G401 (cell line): Measurements from ENCODE around the gene SERPINB6. TPM values are rescaled to one million over a fixed set of nuclear protein-coding genes. Genes with fewer than 3 reads are reported as not detected.
"Not testable (repeated sequence)": the region's sequence is repeated elsewhere in the genome, so short reads cannot be mapped to it uniquely, and the experiment has no call there.

Experiments
- DNase-seq: peaks from one replicate; pipeline ENCODE4 v3.0.0-alpha.2; 2015; ENCODE audit warnings: low spot score
- in situ Hi-C: cut with HindIII; loops from 2 replicates; pipeline ENCODE4 v1.10.0; 2016; ENCODE audit warnings: low sequenced_read_pairs, mixed read lengths
- total RNA-seq: library from RNA; depleted of rRNA; stranded (reverse); fragments of >200 nt; shearing (Covaris generic); gene quantifications from 2 replicates; pipeline ENCODE4 v1.2.3, GENCODE V29; 2014

SERPINB6 gene
- total RNA-seq, 1 experiment from 2014 or later, result 147 TPM

- no peak for DNase-seq
- in situ Hi-C loops, result no loop called here
Observed at GRCh38 chr6:2943564-2943955, 27.8 kb downstream of the SERPINB6 start.

DNA sequence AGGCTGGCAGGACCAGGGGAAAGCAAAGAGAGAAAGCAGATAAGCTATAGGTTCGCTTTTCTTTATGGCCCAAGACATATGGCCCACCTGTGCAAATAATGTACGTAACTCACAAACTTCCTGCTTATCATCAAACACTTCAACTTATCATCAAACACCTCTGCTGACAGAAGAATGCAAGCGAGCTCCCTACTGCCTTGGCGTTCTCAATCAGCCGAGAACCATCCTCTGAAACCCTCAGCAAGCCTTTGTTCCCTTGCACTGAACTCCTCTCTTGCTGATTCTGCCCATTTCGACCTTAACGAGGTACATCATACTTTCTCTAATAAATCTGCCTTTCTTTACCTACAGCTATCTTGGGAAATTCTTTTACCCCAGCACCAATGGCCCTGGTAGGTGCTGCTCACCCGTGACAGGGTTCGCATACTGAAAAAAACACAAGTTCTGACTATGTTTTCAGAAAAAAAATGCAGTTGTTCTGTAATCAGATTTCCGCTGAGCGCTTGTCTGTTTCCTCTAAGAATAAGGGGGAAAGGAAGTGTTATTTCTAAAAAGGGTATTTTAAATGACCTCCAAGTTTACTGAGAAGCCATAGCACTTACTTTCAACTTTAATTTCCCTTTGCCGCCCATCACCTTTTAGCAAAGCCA lies 28.3 kb downstream of the SERPINB6 start:
- in situ Hi-C loops, result no loop called here
- DNase-seq, result no peak

DNA sequence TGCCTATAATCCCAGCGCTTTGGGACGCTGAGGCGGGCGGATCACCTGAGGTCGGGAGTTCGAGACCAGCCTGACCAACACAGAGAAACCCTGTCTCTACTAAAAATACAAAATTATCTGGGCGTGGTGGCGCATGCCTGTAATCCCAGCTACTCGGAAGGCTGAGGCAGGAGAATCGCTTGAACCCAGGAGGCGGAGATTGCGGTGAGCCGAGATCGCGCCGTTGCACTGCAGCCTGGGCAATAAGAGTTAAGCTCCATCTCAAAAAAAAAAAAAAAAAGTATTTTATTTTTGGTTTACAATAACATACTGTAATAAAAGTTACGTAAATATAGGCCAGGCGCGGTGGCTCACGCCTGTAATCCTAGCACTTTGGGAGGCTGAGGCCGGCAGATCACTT lies 29.3 kb downstream of the SERPINB6 start:
- in situ Hi-C loops, DNase-seq: not testable (repeated sequence)

- in situ Hi-C loops, result no loop called here
- no peak for DNase-seq
Observed at GRCh38 chr6:2940851-2941250, 30.5 kb downstream of the SERPINB6 start.

DNA sequence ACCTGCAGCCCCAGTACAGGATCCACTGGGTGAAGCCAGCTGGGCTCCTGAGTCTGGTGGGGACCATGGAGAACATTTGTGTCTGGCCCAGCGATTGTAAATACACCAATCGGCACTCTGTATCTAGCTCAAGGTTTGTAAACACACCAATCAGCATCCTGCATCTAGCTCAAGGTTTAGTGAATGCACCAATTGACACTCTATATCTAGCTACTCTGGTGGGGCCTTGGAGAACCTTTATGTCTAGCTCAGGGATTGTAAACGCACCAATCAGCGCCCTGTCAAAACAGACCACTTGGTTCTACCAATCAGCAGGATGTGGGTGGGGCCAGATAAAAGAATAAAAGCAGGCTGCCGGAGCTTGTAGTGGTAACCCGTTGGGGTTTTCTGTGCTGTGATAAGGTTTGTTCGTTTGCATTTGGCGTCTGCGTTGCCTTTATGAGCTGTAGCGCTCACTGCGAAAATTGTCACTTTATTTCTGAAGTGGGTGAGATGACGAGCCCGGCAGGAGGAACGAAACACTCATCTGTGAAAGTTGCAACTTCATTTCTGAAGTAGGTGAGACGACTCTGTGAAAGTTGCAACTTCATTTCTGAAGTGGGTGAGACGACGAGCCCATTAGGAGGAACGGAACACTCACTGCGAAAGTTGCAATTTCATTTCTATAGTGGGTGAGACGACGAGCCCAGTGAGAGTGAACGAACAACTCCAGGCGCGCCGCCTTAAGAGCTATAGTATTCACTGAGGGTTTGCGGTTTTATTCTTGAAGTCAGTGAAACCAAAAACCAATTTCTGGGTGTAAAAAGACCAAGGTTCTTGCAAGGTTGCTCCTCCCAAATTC lies 31.1 kb downstream of the SERPINB6 start:
- DNase-seq, result no peak
- in situ Hi-C loops, result no loop called here

- no peak for DNase-seq
- in situ Hi-C loops, result no loop called here
Observed at GRCh38 chr6:2939315-2940009, 31.9 kb downstream of the SERPINB6 start.

DNA sequence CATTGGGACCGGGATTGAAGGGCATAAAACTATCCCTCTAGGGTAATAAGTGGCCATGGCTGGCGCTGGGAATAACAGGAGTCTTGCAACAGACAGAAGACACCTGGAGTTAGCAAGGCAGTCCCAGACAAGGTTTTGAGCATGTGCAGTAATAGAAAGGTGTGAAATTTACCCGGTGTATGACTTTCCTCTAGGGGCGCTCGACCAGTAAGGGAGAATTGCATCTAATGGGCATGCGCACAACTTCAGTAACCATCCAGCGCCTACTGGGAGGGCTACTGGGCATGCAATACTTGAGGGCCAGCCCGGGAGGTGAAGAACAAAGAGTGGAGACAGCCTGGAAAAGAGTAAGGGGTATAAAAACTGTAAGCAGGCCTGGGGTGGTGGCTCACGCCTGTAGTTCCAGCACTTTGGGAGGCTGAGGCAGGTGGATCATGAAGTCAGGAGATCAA lies 32.7 kb downstream of the SERPINB6 start:
- in situ Hi-C loops, result no loop called here
- no peak for DNase-seq

DNA sequence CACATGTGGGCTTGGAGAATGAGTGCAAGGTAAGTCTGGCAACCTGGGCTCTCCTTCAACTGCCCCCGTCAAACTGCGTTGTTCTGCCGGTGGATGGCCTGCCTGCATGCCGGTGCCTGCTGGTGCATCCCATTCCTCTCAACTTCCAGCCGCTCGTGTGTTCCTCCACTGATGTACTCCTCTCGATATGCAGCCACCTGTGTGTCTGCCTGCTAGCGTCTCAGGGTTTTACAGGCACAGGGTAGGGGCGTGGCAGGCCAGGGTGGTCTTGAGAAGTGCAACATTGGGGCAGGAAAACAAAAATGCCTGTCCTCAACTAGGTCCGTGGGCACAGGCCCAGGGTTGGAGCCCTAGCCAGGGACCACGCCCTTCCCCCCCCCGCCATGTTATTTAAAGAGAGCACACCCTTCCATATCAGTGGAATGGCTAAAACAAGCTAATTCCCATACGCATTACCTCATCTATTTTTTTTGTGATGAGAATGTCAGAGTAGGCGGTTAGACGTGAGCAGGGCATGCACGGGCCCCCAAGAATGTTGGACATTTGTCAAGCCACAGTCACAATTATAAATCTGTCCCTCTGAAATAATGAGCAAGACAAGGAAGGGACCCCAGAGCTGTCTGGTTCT lies 33.2 kb downstream of the SERPINB6 start:
- in situ Hi-C loops, result no loop called here
- no peak for DNase-seq

DNA sequence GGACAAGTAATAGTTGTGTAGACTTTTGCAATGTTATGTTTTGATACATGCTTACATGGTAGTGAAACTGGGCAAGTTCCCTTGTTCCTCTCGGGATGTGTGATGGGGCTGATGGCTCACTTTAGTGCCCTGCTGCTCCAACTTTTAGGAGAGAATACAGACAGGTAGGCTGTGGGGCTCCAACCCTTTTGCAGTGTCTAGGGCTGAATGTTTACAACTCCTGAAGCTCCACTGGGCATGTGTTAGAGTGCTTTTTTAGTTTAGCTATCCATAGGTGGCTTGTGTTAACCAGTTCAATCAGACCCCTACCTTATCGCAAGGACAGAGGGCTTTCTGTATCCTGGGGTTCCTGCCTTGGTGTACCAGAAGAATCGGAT lies 33.8 kb downstream of the SERPINB6 start:
- DNase-seq, result no peak
- in situ Hi-C loops, result no loop called here

DNA sequence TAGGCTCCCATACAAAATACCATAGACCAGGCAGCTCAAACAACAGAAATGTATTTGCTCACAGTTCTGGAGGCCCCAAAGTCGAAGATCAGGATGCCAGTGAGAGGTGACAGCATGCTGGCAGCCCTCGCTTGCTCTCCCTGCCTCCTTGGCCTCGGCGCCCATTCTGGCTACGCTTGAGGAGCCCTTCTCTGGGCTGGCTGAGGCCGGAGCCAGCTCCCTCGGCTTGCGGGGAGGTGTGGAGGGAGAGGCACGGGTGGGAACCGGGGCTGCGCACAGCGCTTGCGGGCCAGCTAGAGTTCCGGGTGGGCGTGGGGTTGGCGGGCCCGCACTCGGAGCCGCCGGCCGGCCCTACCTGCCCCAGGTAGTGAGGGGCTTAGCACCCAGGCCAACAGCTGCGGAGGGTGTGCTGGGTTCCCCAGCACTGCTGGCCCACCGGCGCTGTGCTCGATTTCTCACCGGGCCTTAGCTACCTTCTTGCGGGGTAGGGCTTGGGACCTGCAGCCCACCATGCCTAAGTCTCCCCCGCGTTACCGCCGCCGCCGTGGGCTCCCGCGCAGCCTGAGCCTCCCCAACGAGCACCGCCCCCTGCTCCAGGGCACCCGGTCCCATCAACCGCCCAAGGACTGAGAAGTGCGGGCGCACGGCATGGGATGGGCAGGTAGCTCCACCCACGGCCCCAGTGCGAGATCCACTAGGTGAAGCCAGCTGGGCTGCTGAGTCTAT lies 35.6 kb downstream of the SERPINB6 start:
- DNase-seq, result no peak
- in situ Hi-C loops, result no loop called here

DNA sequence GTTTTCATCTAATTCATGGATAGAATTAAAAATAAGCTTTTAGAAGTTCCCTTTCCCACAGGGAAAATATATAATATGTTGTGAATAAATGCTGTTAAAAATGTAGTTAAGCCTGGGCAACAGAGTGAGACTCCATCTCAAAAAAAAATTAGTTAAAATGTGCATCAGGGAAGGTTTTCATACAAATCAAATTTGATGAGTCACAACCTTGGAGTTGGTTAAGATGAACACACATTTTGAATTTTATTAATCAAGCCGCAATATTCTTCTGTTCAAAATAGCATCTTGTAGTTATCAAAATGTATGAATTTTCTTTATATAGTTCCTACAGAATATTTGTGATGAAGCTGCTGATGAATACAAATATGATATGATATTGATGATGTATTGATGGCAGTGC lies 37.3 kb downstream of the SERPINB6 start:
- DNase-seq, result no peak
- in situ Hi-C loops, result no loop called here

GRCh38 chr6:2932911-2933310 lies 38.5 kb downstream of the SERPINB6 start:
- DNase-seq, in situ Hi-C loops: not testable (repeated sequence)

- peak; percentile 93 for DNase-seq
- in situ Hi-C loops, result no loop called here
Observed at GRCh38 chr6:2931970-2932748, 39.2 kb downstream of the SERPINB6 start.

DNA sequence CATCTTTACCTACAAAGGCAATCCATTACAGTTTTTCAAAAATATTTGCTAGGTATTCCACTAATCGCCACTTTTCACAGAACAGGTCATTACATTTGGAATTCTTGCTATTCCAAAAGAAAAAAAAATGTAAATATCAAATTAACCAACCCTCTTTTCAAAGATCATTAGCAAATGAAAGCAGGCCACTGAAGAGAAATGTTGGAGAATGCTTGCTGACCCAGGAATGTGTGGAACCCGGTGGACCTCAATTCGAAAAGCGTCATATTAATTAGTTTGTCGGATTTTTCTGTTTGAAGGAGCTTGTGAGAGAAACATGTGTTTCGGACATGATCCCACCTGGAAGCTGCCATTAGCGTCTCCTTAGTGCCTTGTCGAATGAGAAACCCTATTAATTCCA lies 40.3 kb downstream of the SERPINB6 start:
- in situ Hi-C loops, result no loop called here
- DNase-seq, result no peak

DNA sequence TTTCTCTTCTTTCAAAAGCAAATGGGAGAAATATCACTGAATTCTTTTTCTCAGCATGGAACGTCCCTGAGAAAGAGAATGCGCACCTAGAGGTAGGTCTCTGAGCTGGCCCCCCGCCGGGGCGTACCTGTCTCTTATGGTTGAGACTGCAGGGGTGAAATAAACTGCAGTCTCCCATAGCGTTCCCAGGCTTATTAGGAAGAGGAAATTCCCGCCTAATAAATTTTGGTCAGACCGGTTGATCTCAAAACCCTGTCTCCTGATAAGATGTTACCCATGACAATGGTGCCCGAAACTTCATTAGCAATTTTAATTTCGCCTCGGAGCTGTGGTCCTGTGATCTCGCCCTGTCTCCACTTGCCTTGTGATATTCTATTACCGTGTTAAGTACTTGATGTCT lies 43.4 kb downstream of the SERPINB6 start:
- DNase-seq, result not testable (repeated sequence)

GRCh38 chr6:2925842-2926747 lies 45.3 kb downstream of the SERPINB6 start:
- in situ Hi-C loops, result not testable (repeated sequence)

More for the DNA sequence above, 43.4 kb downstream of the SERPINB6 start:
- in situ Hi-C loops, result not testable (repeated sequence)

DNA sequence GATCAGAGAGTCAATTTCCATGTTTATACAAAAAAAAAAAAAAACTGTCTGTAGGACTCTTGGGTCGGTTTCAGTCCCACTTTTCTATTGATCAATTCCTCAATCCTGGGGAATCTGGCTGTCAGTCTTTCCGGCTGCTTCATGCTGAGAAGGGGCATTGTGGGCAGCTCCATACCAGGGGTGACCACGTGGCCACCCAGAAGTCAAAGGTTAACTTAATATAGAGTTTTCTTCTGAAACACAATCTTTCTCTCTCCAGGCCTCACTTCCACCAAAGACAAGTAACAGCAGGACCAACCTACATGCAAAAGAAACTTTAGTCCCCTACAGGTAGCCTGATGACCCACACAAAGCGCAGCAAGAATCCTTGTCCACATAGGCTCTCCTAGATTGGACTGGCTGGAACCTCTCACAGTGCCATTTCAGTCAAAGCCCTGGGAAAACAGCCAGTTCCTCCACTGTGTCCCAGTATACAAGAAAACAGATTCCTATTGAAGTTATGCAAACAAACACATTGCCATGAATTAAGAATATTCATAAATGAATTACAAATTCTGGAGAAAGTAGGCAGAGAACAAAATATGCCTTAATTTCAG lies 49.7 kb downstream of the SERPINB6 start:
- no peak for DNase-seq
- in situ Hi-C loops, result no loop called here

More at GRCh38 chr6:2925842-2926747, 45.3 kb downstream of the SERPINB6 start:
- not testable (repeated sequence) for DNase-seq
